Uterus (tissue), 4 donors: Measurements from ENCODE around the gene TNFRSF11A. TPM values are rescaled to one million over a fixed set of nuclear protein-coding genes. Genes with fewer than 3 reads are reported as not detected.

Experiments used
- DNase-seq, 2 donors: peaks; one replicate each; pipeline ENCODE4 v3.0.0-alpha.2; 2019 to 2020
- H3K27ac ChIP-seq, 2 donors: fragments of 200-600 bp; sonication (generic); 1 replicate in 1 of 2; 2 replicates in 1 of 2; pipeline ENCODE4 v1.5.1; 2016 to 2018
- H3K27me3 ChIP-seq, 2 donors: fragments of 200-600 bp; sonication (generic); one replicate each; pipeline ENCODE4 v1.5.1; 2018 to 2019; ENCODE audit warnings: control low read depth in 1 of 2
- H3K36me3 ChIP-seq, 2 donors: fragments of 200-600 bp; sonication (generic); one replicate each; pipeline ENCODE4 v1.5.1; 2019; ENCODE audit warnings: control low read depth in 1 of 2
- H3K4me1 ChIP-seq, 2 donors: fragments of 200-600 bp; sonication (generic); one replicate each; pipeline ENCODE4 v1.5.1; 2018 to 2019; ENCODE audit warnings: control low read depth in 1 of 2
- H3K4me3 ChIP-seq, 2 donors: fragments of 200-600 bp; sonication (generic); 1 replicate in 1 of 2; 2 replicates in 1 of 2; pipeline ENCODE4 v1.5.1; 2018 to 2019; ENCODE audit warnings: mild to moderate bottlenecking in 1 of 2
- H3K9me3 ChIP-seq, 2 donors: fragments of 200-600 bp; sonication (generic); one replicate each; pipeline ENCODE4 v1.5.1; 2019; ENCODE audit warnings: control low read depth in 1 of 2
- CTCF ChIP-seq, 4 experiments: fragments of 200-600 bp in 2 of 4; fragments of 450-650 bp in 2 of 4; sonication (generic) in 2 of 4; IDR thresholded peaks; one replicate each; pipeline ENCODE4 v1.5.1; 2016 to 2019; ENCODE audit warnings: antibody characterized with exemption in 4 of 4, mild to moderate bottlenecking in 2 of 4, moderate library complexity in 1 of 4
- POLR2A ChIP-seq, 2 donors: fragments of 450-650 bp; IDR thresholded peaks; one replicate each; pipeline ENCODE4 v1.6.1; 2016; ENCODE audit warnings: antibody characterized with exemption in 2 of 2, mild to moderate bottlenecking in 1 of 2, moderate library complexity in 1 of 2
- intact Hi-C: fragments of 100-400 bp; cut with DNase I; formaldehyde crosslinking; loops from one replicate; pipeline ENCODE4 v1.15.1; 2023; ENCODE audit warnings: low total_unique reads
- total RNA-seq, 4 donors: library from RNA; depleted of rRNA in 3 of 4; stranded (reverse); fragments of >200 nt in 3 of 4; gene quantifications; one replicate each; pipeline versions ENCODE4 v1.1.0 to v1.2.4, GENCODE V29; 2014 to 2023
- donor health status: DM: yes; HTN: yes; CAD: no.

TNFRSF11A gene
- total RNA-seq, 4 donors from 2014 or later: 0.26 to 7.4 (median 5.1) TPM

DNA sequence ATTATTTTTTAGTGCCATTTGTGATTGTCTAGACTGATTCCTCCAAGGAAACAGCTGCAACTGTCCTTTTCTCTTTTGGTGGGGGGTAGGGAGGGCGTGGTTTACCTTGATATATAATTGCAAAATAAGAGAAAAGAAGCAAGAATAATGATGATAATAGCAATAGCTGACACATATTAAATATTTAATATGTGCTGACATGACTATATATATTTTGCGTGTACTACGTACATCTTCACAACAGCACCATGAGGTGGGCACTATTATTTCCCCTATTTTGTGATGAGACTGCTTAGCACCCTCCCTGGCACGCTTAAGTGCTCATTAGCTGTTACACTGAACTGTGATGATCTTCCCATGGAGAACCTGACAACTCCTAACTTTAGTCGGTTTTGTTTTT, 39.4 kb downstream of the TNFRSF11A start:
- no peak for DNase-seq
- no peaks in the 10 kb centered on the region for H3K4me1 ChIP-seq
- no peaks in the 10 kb centered on the region for H3K36me3 ChIP-seq
- H3K27me3 ChIP-seq: no peaks in the 10 kb centered on the region
- no peaks in the 10 kb centered on the region for H3K9me3 ChIP-seq
- H3K4me3 ChIP-seq: no peak overlapping the region
- intact Hi-C loops: no loop called here
- no peak overlapping the region for H3K27ac ChIP-seq
- TF ChIP-seq CTCF (IDR thresholded peaks at IDR 0.05) (no peak), POLR2A (IDR thresholded peaks at IDR 0.05) (no peak)

DNA sequence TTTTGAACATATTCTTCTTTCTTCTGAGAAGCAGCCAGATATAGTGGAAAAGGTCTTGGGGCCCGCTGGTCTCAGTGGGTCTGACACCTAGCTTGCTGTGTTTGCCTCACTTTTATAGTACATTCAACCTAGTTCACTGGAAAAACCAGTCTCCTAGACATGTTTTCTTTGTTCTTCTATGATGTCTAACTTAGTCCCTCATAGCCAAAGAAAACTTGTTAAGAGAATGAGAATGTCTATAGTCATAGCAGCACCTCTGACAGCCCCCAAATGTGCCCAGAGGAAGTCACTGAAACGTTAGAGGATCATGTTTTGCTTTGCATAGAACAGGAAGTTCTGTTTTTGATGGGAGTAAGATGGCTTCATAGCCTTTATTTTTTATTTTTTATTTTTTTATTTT, 40.3 kb downstream of the TNFRSF11A start:
- intact Hi-C loops: no loop called here
- no peaks in the 10 kb centered on the region for H3K27me3 ChIP-seq
- no peak for DNase-seq
- H3K36me3 ChIP-seq: no peaks in the 10 kb centered on the region
- TF ChIP-seq CTCF (IDR thresholded peaks at IDR 0.05): no peak
- TF ChIP-seq POLR2A (IDR thresholded peaks at IDR 0.05): no peak
- H3K4me1 ChIP-seq: no peaks in the 10 kb centered on the region
- no peak overlapping the region for H3K27ac ChIP-seq
- H3K9me3 ChIP-seq: no peaks in the 10 kb centered on the region
- no peak overlapping the region for H3K4me3 ChIP-seq

- no peaks in the 10 kb centered on the region for H3K4me1 ChIP-seq
- no peaks in the 10 kb centered on the region for H3K9me3 ChIP-seq
- H3K36me3 ChIP-seq: no peaks in the 10 kb centered on the region
- DNase-seq: no peak
- intact Hi-C loops: no loop called here
- TF ChIP-seq CTCF (IDR thresholded peaks at IDR 0.05): no peak
- TF ChIP-seq POLR2A (IDR thresholded peaks at IDR 0.05): no peak
- H3K4me3 ChIP-seq: no peak overlapping the region
- no peak overlapping the region for H3K27ac ChIP-seq
- H3K27me3 ChIP-seq: no peaks in the 10 kb centered on the region
Observed at GRCh38 chr18:62366992-62367391, 41.9 kb downstream of the TNFRSF11A start.

DNA sequence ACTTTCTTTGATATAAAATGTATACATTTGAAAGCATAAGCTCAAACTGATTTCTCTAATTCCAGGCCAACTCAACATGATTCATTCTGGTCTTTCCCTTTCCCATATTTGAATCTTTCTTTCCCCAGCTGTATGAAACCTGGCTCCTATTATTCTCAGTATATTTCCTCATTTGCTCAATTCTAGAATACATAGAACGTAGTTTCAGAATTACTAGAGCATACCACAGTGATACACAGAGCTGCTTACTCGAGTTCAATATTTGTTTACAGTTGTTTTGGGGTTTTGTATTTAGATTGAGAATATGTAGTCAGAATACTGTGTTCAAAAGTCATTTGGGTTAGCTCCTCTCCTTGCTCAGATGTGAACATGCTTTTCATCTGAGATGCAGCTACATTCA, 43.0 kb downstream of the TNFRSF11A start:
- Histone ChIP-seq H3K9me3 (no peaks in the 10 kb centered on the region), H3K4me1 (no peaks in the 10 kb centered on the region), H3K36me3 (no peaks in the 10 kb centered on the region), H3K27ac (no peak overlapping the region), H3K27me3 (no peaks in the 10 kb centered on the region), H3K4me3 (no peak overlapping the region)
- no peak for DNase-seq
- TF ChIP-seq CTCF (IDR thresholded peaks at IDR 0.05): no peak
- TF ChIP-seq POLR2A (IDR thresholded peaks at IDR 0.05): no peak
- intact Hi-C loops: no loop called here

GRCh38 chr18:62369129-62369644, 44.1 kb downstream of the TNFRSF11A start:
- no peaks in the 10 kb centered on the region for H3K9me3 ChIP-seq
- H3K4me1 ChIP-seq: no peaks in the 10 kb centered on the region
- H3K36me3 ChIP-seq: no peaks in the 10 kb centered on the region
- H3K27me3 ChIP-seq: no peaks in the 10 kb centered on the region
- no peak for TF ChIP-seq POLR2A (IDR thresholded peaks at IDR 0.05)
- TF ChIP-seq CTCF (IDR thresholded peaks at IDR 0.05): no peak
- no peak for DNase-seq
- H3K4me3 ChIP-seq: no peak overlapping the region
- intact Hi-C loops: no loop called here
- H3K27ac ChIP-seq: no peak overlapping the region
